SU-DHL-6 (cell line): Measurements from ENCODE around the gene TTC38.

Source experiments
- H2AFZ ChIP-seq: fragments of 200-600 bp; sonication (generic); 2 replicates; pipeline ENCODE4 v1.6.1; 2014; ENCODE audit warnings: low read depth, mild to moderate bottlenecking, moderate library complexity, mixed read lengths, antibody characterized with exemption, low read length; ENCODE audit not compliant: severe bottlenecking
- H3F3A ChIP-seq: fragments of 200-600 bp; shearing (Covaris generic); 2 replicates; pipeline ENCODE4 v1.6.0; 2016; ENCODE audit warnings: antibody characterized with exemption, mild to moderate bottlenecking; ENCODE audit not compliant: insufficient read depth
- H3K27ac ChIP-seq: fragments of 200-600 bp; sonication (generic); 2 replicates; pipeline ENCODE4 v1.5.1; 2016; ENCODE audit warnings: low read depth, mild to moderate bottlenecking, low read length, moderate library complexity, mixed read lengths
- H3K27me3 ChIP-seq: fragments of 200-600 bp; sonication (generic), shearing (Covaris generic); 2 replicates; pipeline ENCODE4 v1.6.0; 2014; ENCODE audit warnings: mild to moderate bottlenecking, low read length
- H3K36me3 ChIP-seq: fragments of 200-600 bp; sonication (generic); 2 replicates; pipeline ENCODE4 v1.6.1; 2014; ENCODE audit warnings: mild to moderate bottlenecking, low read length, mixed read lengths
- H3K4me2 ChIP-seq: fragments of 300-600, 200-600 bp; shearing (Covaris generic), sonication (generic); 2 replicates; pipeline ENCODE4 v1.6.0; 2014; ENCODE audit warnings: low read length, low read depth, mild to moderate bottlenecking; ENCODE audit not compliant: poor library complexity, severe bottlenecking
- H3K4me3 ChIP-seq: fragments of 200-600 bp; sonication (generic); 2 replicates; pipeline ENCODE4 v1.5.1; 2014; ENCODE audit warnings: antibody characterized with exemption, low read length, mild to moderate bottlenecking, mixed read lengths; ENCODE audit not compliant: insufficient read depth, poor library complexity, severe bottlenecking
- H3K79me2 ChIP-seq: fragments of 200-600 bp; sonication (generic); 2 replicates; pipeline ENCODE4 v1.6.1; 2014; ENCODE audit warnings: mild to moderate bottlenecking, low read length, moderate library complexity; ENCODE audit not compliant: insufficient read depth
- H3K9ac ChIP-seq: fragments of 200-600 bp; sonication (generic); 2 replicates; pipeline ENCODE4 v1.7.0; 2014; ENCODE audit warnings: mild to moderate bottlenecking, low read length
- H3K9me2 ChIP-seq: fragments of 200-600 bp; sonication (generic); replicated peaks from 2 replicates; pipeline ENCODE4 v1.6.1; 2014; ENCODE audit warnings: low read length; ENCODE audit not compliant: insufficient read depth
- H3K9me3 ChIP-seq: fragments of 200-600 bp; sonication (generic); 2 replicates; pipeline ENCODE4 v1.6.1; 2014; ENCODE audit warnings: low read length, mixed read lengths; ENCODE audit not compliant: insufficient read depth
- H4K20me1 ChIP-seq: fragments of 200-600 bp; sonication (generic); 2 replicates; pipeline ENCODE4 v1.6.1; 2014; ENCODE audit warnings: low read depth, mild to moderate bottlenecking, antibody characterized with exemption, low read length, moderate library complexity, mixed read lengths
- EZH2phosphoT487 ChIP-seq: fragments of 200-600 bp; sonication (generic), shearing (Covaris generic); conservative IDR thresholded peaks from 2 replicates; pipeline ENCODE4 v1.6.1; 2018; ENCODE audit warnings: mild to moderate bottlenecking, antibody characterized with exemption, low read length, moderate library complexity, mixed read lengths
- TF ChIP-seq, protein P1 (sequence below): fragments of 200-600 bp; sonication (generic); IDR thresholded peaks from one replicate; pipeline ENCODE4 v1.5.1; 2017; ENCODE audit warnings: antibody characterized with exemption, mild to moderate bottlenecking, low read length, moderate library complexity; ENCODE audit not compliant: insufficient read depth, poor library complexity, severe bottlenecking

TTC38 gene

DNA sequence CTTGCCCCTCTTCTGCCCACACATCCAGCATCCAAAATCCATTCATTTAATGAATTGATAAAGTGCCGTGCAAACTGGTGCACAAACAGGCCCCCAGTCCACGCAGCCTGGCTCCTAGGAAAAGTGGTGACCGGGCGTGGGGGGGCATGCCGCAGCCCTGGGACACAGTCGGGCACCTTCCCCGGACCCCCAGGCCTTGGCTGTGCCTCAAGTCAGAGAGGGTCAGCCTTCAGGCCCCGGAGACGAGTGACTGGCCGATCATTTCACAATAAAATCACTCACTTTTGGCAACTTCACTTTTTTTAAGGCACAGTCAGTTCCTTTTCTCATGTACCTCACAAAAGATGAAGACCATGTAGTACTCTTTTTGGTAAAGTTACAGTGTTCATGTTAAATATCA is 25.7 kb upstream of the TTC38 start:
- H4K20me1 ChIP-seq = no peaks in the 10 kb centered on the region
- no peak overlapping the region for H3K4me2 ChIP-seq
- TF ChIP-seq, protein P1, sequence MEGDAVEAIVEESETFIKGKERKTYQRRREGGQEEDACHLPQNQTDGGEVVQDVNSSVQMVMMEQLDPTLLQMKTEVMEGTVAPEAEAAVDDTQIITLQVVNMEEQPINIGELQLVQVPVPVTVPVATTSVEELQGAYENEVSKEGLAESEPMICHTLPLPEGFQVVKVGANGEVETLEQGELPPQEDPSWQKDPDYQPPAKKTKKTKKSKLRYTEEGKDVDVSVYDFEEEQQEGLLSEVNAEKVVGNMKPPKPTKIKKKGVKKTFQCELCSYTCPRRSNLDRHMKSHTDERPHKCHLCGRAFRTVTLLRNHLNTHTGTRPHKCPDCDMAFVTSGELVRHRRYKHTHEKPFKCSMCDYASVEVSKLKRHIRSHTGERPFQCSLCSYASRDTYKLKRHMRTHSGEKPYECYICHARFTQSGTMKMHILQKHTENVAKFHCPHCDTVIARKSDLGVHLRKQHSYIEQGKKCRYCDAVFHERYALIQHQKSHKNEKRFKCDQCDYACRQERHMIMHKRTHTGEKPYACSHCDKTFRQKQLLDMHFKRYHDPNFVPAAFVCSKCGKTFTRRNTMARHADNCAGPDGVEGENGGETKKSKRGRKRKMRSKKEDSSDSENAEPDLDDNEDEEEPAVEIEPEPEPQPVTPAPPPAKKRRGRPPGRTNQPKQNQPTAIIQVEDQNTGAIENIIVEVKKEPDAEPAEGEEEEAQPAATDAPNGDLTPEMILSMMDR = no peak
- TF ChIP-seq EZH2phosphoT487 = no peak
- H3K9me2 ChIP-seq = no peaks in the 10 kb centered on the region
- no peak overlapping the region for H3K27ac ChIP-seq
- no peaks in the 10 kb centered on the region for H3F3A ChIP-seq
- no peak overlapping the region for H3K4me3 ChIP-seq
- no peaks in the 10 kb centered on the region for H3K36me3 ChIP-seq
- H3K27me3 ChIP-seq = no peaks in the 10 kb centered on the region
- H3K9me3 ChIP-seq = no peaks in the 10 kb centered on the region
- no peak overlapping the region for H2AFZ ChIP-seq
- H3K79me2 ChIP-seq = no peaks in the 10 kb centered on the region
- no peak overlapping the region for H3K9ac ChIP-seq

DNA sequence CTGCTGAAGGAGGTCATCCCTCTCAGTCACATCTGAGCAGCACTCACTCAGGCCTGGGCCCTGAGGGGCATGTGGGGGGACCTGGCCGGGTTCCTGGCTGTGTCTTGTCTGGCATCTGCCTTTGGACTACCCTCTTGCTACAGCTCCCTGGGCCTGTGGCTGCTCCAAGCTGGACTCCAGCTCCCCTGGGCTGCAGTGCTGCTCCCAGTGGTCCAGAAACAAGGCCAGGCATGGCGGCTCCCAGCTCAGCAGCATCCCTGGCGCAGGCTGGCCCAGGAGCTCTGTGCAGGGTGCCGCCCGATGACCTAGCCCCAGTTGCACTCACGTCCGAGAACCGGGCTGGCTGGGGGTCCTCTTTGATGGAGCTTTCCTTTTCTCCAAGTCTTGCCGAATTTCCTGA is 23.0 kb upstream of the TTC38 start:
- no peaks in the 10 kb centered on the region for H3K9me3 ChIP-seq

DNA sequence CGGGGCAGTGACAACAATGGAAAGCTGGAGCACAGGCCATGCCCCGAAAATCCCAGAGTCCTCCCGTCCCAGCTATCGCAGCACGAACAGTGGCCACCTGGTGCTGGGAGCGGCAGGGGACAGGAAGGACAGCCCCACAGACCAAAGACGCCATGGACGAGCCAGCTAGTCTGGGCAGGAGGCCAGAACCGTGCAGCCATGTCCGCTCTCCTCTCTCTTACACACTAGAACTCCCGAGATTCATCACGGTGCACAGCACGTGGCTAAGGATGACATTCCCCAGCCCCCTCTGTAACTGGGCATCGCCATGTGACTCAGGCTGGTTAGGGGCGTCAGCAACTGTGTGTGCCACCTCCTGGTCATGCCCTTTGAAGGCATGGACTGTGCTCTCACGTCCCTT is 22.3 kb upstream of the TTC38 start:
- no peaks in the 10 kb centered on the region for H3K9me3 ChIP-seq
- no peak overlapping the region for H2AFZ ChIP-seq
- no peaks in the 10 kb centered on the region for H4K20me1 ChIP-seq
- no peak overlapping the region for H3K9ac ChIP-seq
- no peaks in the 10 kb centered on the region; the same call in 1 of the 2 replicates for H3K79me2 ChIP-seq
- no peaks in the 10 kb centered on the region for H3K9me2 ChIP-seq
- H3F3A ChIP-seq = no peaks in the 10 kb centered on the region
- TF ChIP-seq, protein P1 = no peak
- no peak for TF ChIP-seq EZH2phosphoT487
- H3K36me3 ChIP-seq = no peaks in the 10 kb centered on the region
- no peak overlapping the region for H3K4me2 ChIP-seq
- H3K27me3 ChIP-seq = no peaks in the 10 kb centered on the region
- no peak overlapping the region for H3K4me3 ChIP-seq
- no peak overlapping the region for H3K27ac ChIP-seq

More for the DNA sequence above, 23.0 kb upstream of the TTC38 start:
- Histone ChIP-seq H3K9ac (no peak overlapping the region), H3K4me3 (no peak overlapping the region), H3F3A (no peaks in the 10 kb centered on the region), H3K27ac (no peak overlapping the region), H2AFZ (no peak overlapping the region), H4K20me1 (no peaks in the 10 kb centered on the region), H3K79me2 (no peaks in the 10 kb centered on the region; the same call in 1 of the 2 replicates), H3K9me2 (no peaks in the 10 kb centered on the region), H3K4me2 (no peak overlapping the region), H3K27me3 (no peaks in the 10 kb centered on the region), H3K36me3 (no peaks in the 10 kb centered on the region)
- TF ChIP-seq, protein P1 = no peak
- no peak for TF ChIP-seq EZH2phosphoT487
